Measurements from ENCODE around the gene ESR2. TPM values are rescaled to one million over a fixed set of nuclear protein-coding genes. Genes with fewer than 3 reads are reported as not detected.
"Not testable (repeated sequence)": the region's sequence is repeated elsewhere in the genome, so short reads cannot be mapped to it uniquely, and the experiment has no call there.

ESR2 gene
- total RNA-seq, 6 experiments from 2014 or later: not detected

DNA sequence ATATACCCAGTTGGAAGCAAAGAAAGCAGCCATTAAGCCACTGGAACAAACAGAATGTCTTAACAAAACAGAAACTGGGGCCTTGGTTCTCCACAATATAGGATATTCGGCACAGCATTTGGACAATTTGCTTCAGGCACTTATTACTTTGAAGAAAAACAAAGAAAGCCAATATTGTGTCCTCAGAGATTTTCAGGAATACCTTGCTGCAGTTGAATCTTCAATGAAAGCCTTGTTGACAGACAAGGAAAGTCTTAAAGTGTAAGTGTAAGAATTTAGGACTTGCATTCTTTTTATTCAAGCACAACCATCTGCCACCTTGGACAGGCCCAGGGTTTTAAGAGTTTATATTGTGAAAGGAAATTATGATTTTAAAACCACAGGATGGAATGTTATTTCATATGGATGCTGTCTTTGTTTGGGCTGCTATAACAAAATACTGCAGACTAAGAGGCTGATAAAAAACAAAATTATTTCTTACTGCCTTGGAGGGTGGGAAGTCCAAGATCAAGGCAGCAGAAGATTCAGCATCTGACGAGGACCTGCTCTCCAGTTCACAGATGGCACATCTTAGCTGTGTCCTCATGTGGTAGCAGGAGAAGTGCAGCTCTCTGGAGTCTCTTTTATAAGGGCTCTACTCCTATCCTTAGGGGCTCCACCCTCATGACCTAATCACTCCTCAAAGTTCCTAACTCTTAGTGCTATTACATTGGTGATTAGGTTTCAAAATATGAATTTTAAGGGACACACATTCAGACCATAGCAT is 244.4 kb downstream of the ESR2 start:
- no peak overlapping the region for H3K27ac Mint-ChIP-seq
- H3K27me3 Mint-ChIP-seq (ENCODE audit: insufficient read depth): no peaks in the 10 kb centered on the region; the same call in 1 of the 2 replicates
- no peak overlapping the region for H3K4me3 Mint-ChIP-seq
- H3K4me1 Mint-ChIP-seq (ENCODE audit: low read depth): peaks cover 19% of the 10 kb centered on the region
- no peak for DNase-seq
- H3K9me3 Mint-ChIP-seq: no peaks in the 10 kb centered on the region
- H3K36me3 Mint-ChIP-seq (ENCODE audit: low read depth): peaks cover 4% of the 10 kb centered on the region; the same call in 1 of the 2 replicates
- TF ChIP-seq, protein P1, sequence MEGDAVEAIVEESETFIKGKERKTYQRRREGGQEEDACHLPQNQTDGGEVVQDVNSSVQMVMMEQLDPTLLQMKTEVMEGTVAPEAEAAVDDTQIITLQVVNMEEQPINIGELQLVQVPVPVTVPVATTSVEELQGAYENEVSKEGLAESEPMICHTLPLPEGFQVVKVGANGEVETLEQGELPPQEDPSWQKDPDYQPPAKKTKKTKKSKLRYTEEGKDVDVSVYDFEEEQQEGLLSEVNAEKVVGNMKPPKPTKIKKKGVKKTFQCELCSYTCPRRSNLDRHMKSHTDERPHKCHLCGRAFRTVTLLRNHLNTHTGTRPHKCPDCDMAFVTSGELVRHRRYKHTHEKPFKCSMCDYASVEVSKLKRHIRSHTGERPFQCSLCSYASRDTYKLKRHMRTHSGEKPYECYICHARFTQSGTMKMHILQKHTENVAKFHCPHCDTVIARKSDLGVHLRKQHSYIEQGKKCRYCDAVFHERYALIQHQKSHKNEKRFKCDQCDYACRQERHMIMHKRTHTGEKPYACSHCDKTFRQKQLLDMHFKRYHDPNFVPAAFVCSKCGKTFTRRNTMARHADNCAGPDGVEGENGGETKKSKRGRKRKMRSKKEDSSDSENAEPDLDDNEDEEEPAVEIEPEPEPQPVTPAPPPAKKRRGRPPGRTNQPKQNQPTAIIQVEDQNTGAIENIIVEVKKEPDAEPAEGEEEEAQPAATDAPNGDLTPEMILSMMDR (IDR thresholded peaks at IDR 0.05): no peak

- TF ChIP-seq, protein P1 (IDR thresholded peaks at IDR 0.05): no peak
- peaks cover 6% of the 10 kb centered on the region for H3K9me3 Mint-ChIP-seq
- H3K27me3 Mint-ChIP-seq (ENCODE audit: insufficient read depth): no peaks in the 10 kb centered on the region
- 0 out of 2 replicates have a peak, but pooled peaks cover 8% of the 10 kb centered on the region for H3K36me3 Mint-ChIP-seq (ENCODE audit: low read depth)
- H3K4me1 Mint-ChIP-seq (ENCODE audit: low read depth): no peaks in the 10 kb centered on the region
- H3K4me3 Mint-ChIP-seq: no peak overlapping the region
- no peak for DNase-seq
- H3K27ac Mint-ChIP-seq: no peak overlapping the region
Observed at GRCh38 chr14:64045091-64045490, 249.1 kb downstream of the ESR2 start.

DNA sequence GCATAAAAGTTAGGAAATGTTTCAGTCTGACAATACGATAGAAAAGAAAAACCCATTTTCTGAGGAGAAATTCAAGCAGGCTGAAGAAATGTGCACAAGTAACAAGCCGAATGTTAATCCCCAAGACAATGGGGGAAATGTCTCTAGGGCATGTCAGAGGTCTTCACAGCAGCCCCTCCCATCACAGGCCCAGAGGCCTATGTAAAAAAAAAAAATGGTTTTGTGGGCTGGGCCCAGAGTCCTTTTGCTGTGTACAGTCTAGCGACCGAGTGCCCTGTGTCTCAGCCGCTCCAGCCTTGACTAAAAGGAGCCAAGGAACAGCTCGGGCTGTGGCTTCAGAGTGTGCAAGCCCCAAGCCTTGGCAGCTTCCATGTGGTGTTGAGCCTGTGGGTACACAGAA is 250.9 kb downstream of the ESR2 start:
- H3K9me3 Mint-ChIP-seq: not testable (repeated sequence)

GRCh38 chr14:64040044-64040443 is 254.1 kb downstream of the ESR2 start:
- H3K4me1 Mint-ChIP-seq (ENCODE audit: low read depth): peaks cover 9% of the 10 kb centered on the region
- no peak for DNase-seq
- no peak overlapping the region for H3K4me3 Mint-ChIP-seq
- no peaks in the 10 kb centered on the region for H3K27me3 Mint-ChIP-seq (ENCODE audit: insufficient read depth)
- TF ChIP-seq, protein P1 (IDR thresholded peaks at IDR 0.05): peak; percentile 78
- H3K36me3 Mint-ChIP-seq (ENCODE audit: low read depth): 0 out of 2 replicates have a peak, but pooled peaks cover 8% of the 10 kb centered on the region
- H3K9me3 Mint-ChIP-seq: peaks cover 6% of the 10 kb centered on the region
- no peak overlapping the region for H3K27ac Mint-ChIP-seq

More for the DNA sequence above, 250.9 kb downstream of the ESR2 start:
- not testable (repeated sequence) for H3K4me1 Mint-ChIP-seq (ENCODE audit: low read depth); H3K4me3 Mint-ChIP-seq; H3K27me3 Mint-ChIP-seq (ENCODE audit: insufficient read depth); DNase-seq; H3K27ac Mint-ChIP-seq; H3K36me3 Mint-ChIP-seq (ENCODE audit: low read depth)

- TF ChIP-seq, protein P1 (IDR thresholded peaks at IDR 0.05): no peak
- no peak for DNase-seq
Observed at GRCh38 chr14:64038841-64039542, 255.2 kb downstream of the ESR2 start.

DNA sequence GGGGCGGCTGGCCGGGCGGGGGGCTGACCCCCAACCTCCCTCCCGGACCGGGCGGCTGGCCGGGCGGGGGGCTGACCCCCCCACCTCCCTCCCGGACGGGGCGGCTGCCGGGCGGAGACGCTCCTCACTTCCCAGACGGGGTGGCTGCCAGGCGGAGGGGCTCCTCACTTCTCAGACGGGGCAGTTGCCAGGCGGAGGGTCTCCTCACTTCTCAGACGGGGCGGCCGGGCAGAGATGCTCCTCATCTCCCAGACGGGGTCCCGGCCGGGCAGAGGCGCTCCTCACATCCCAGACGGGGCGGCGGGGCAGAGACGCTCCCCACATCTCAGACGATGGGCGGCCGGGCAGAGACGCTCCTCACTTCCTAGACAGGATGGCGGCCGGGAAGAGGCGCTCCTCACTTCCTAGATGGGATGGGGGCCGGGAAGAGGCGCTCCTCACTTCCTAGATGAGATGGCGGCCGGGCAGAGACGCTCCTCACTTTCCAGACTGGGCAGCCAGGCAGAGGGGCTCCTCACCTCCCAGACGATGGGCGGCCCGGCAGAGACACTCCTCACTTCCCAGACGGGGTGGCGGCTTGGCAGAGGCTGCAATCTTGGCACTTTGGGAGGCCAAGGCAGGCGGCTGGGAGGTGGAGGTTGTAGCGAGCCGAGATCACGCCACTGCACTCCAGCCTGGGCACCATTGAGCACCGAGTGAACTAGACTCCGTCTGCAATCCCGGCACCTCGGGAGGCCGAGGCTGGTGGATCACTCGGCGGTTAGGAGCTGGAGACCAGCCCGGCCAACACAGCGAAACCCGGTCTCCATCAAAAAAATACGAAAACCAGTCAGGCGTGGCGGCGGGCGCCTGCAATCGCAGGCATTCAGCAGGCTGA is 256.1 kb downstream of the ESR2 start:
- not testable (repeated sequence) for H3K4me3 Mint-ChIP-seq; H3K27me3 Mint-ChIP-seq (ENCODE audit: insufficient read depth); H3K9me3 Mint-ChIP-seq

More at GRCh38 chr14:64038841-64039542, 255.2 kb downstream of the ESR2 start:
- H3K36me3 Mint-ChIP-seq (ENCODE audit: low read depth): 0 out of 2 replicates have a peak, but pooled peaks cover 8% of the 10 kb centered on the region
- H3K9me3 Mint-ChIP-seq: peaks cover 6% of the 10 kb centered on the region
- H3K4me1 Mint-ChIP-seq (ENCODE audit: low read depth): peaks cover 17% of the 10 kb centered on the region
- H3K27ac Mint-ChIP-seq: no peak overlapping the region
- H3K27me3 Mint-ChIP-seq (ENCODE audit: insufficient read depth): no peaks in the 10 kb centered on the region
- H3K4me3 Mint-ChIP-seq: no peak overlapping the region

More for the DNA sequence above, 256.1 kb downstream of the ESR2 start:
- H3K36me3 Mint-ChIP-seq (ENCODE audit: low read depth); DNase-seq; H3K27ac Mint-ChIP-seq: not testable (repeated sequence)
- H3K4me1 Mint-ChIP-seq (ENCODE audit: low read depth): peaks cover 17% of the 10 kb centered on the region
